ENCODE measurements around the gene KRTAP2-3.

DNA sequence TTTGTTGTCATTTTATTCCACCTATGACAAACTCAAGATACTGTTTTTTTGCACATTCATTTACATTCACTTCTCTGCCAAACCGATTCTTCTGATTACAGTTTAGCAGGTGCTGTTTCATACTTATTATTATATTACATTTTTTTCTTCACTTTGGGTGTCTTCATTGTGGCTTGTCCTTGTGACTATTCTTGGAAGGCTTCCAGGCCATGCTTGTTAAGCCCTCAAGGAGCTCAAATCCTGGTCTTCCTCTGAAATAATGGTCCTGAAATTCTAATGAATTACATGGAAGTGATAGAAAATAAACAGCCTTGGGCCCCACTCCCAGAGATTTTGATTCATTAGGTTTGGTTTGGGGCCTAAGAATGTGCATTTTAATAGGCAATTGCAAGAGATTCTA lies 4.4 kb upstream of the KRTAP2-3 start:
- TF ChIP-seq POLR2A (IDR thresholded peaks at IDR 0.05) = no peak
- TF ChIP-seq, protein P1, sequence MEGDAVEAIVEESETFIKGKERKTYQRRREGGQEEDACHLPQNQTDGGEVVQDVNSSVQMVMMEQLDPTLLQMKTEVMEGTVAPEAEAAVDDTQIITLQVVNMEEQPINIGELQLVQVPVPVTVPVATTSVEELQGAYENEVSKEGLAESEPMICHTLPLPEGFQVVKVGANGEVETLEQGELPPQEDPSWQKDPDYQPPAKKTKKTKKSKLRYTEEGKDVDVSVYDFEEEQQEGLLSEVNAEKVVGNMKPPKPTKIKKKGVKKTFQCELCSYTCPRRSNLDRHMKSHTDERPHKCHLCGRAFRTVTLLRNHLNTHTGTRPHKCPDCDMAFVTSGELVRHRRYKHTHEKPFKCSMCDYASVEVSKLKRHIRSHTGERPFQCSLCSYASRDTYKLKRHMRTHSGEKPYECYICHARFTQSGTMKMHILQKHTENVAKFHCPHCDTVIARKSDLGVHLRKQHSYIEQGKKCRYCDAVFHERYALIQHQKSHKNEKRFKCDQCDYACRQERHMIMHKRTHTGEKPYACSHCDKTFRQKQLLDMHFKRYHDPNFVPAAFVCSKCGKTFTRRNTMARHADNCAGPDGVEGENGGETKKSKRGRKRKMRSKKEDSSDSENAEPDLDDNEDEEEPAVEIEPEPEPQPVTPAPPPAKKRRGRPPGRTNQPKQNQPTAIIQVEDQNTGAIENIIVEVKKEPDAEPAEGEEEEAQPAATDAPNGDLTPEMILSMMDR (IDR thresholded peaks at IDR 0.05) = no peak
